H1 (cell line): ENCODE results near the gene TK1.

Source experiments
- CEBPB ChIP-seq: IDR thresholded peaks from 2 replicates; pipeline ENCODE4 v1.6.1; 2012; ENCODE audit warnings: low read depth, low read length
- CHD2 ChIP-seq: IDR thresholded peaks from 2 replicates; pipeline ENCODE4 v1.6.1; 2012; ENCODE audit warnings: low read length, improper control_type of control experiment
- EP300 ChIP-seq, 2 experiments: IDR thresholded peaks; 1 replicate in 1 of 2; 2 replicates in 1 of 2; pipeline ENCODE4 v1.6.1; 2011 to 2012; ENCODE audit warnings: low read depth in 2 of 2, low read length in 2 of 2, mild to moderate bottlenecking in 2 of 2, borderline replicate concordance in 1 of 2, inconsistent platforms in 1 of 2, moderate library complexity in 1 of 2
- JUN ChIP-seq: IDR thresholded peaks from 2 replicates; pipeline ENCODE4 v1.6.1; 2011; ENCODE audit warnings: low read depth, mild to moderate bottlenecking, improper control_type of control experiment, low read length
- POLR2A ChIP-seq, 2 experiments: IDR thresholded peaks; 1 replicate in 1 of 2; 2 replicates in 1 of 2; pipeline ENCODE4 v1.6.1; 2011; ENCODE audit warnings: low read depth in 2 of 2, low read length in 2 of 2, mild to moderate bottlenecking in 2 of 2; ENCODE audit errors: control extremely low read depth in 1 of 2
- RAD21 ChIP-seq, 2 experiments: IDR thresholded peaks in 1 of 2; conservative IDR thresholded peaks in 1 of 2; 2 replicates each; pipeline ENCODE4 v1.6.1; 2011; ENCODE audit warnings: low read depth in 2 of 2, low read length in 2 of 2, improper control_type of control experiment in 1 of 2, inconsistent platforms in 1 of 2, mild to moderate bottlenecking in 1 of 2, moderate library complexity in 1 of 2
- SP1 ChIP-seq: IDR thresholded peaks from 2 replicates; pipeline ENCODE4 v1.6.1; 2011; ENCODE audit warnings: low read depth, low read length
- SUZ12 ChIP-seq: fragments of 200-600 bp; sonication (generic); IDR thresholded peaks from 2 replicates; pipeline ENCODE4 v1.6.1; 2012; ENCODE audit warnings: mild to moderate bottlenecking, inconsistent platforms, low read length, moderate library complexity, mixed read lengths
- TCF12 ChIP-seq: IDR thresholded peaks from 2 replicates; pipeline ENCODE4 v1.6.1; 2011; ENCODE audit warnings: low read depth, mild to moderate bottlenecking, low read length
- TF ChIP-seq, protein P1 (sequence below), 3 experiments: IDR thresholded peaks; 1 replicate in 2 of 3; 2 replicates in 1 of 3; pipeline versions ENCODE4 v1.5.1 to v1.6.1; 2011; ENCODE audit warnings: low read length in 3 of 3, mild to moderate bottlenecking in 3 of 3, inconsistent platforms in 2 of 3, low read depth in 1 of 3, moderate library complexity in 1 of 3; ENCODE audit not compliant: insufficient read depth in 1 of 3; ENCODE audit errors: control extremely low read depth in 1 of 3
- TF ChIP-seq, protein P2 (sequence below): IDR thresholded peaks from 2 replicates; pipeline ENCODE4 v1.6.1; 2012; ENCODE audit warnings: inconsistent platforms

DNA sequence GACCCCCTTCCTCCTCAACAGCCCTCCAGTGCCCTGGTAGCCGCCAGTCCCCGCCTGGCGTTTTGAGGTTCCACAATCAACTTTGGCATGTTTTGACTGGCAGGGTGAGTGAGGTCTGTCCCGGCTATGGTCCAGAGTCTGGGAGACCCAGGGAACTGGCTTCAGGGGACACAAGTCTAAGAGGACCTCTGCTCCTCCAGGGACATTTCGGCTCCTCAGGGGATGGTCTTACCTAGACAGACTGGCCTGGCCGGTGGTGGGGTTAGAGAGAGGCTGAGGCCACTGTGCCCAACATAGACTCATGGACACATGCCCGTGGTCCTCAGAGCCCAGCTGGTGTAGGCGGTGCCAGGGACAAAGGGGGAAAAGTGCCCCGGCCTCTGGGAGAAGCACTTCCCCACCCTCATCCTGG, 54.1 kb downstream of the TK1 start:
- TF ChIP-seq, protein P1, sequence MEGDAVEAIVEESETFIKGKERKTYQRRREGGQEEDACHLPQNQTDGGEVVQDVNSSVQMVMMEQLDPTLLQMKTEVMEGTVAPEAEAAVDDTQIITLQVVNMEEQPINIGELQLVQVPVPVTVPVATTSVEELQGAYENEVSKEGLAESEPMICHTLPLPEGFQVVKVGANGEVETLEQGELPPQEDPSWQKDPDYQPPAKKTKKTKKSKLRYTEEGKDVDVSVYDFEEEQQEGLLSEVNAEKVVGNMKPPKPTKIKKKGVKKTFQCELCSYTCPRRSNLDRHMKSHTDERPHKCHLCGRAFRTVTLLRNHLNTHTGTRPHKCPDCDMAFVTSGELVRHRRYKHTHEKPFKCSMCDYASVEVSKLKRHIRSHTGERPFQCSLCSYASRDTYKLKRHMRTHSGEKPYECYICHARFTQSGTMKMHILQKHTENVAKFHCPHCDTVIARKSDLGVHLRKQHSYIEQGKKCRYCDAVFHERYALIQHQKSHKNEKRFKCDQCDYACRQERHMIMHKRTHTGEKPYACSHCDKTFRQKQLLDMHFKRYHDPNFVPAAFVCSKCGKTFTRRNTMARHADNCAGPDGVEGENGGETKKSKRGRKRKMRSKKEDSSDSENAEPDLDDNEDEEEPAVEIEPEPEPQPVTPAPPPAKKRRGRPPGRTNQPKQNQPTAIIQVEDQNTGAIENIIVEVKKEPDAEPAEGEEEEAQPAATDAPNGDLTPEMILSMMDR (IDR thresholded peaks at IDR 0.05; ENCODE audit: control extremely low read depth in 1 of 3, insufficient read depth in 1 of 3, low read depth in 1 of 3, low read length in 3 of 3): no peak
- no peak for TF ChIP-seq CEBPB
- TF ChIP-seq POLR2A (IDR thresholded peaks at IDR 0.05; ENCODE audit: control extremely low read depth in 1 of 2, low read depth in 2 of 2, low read length in 2 of 2): no peak
- TF ChIP-seq, protein P2, sequence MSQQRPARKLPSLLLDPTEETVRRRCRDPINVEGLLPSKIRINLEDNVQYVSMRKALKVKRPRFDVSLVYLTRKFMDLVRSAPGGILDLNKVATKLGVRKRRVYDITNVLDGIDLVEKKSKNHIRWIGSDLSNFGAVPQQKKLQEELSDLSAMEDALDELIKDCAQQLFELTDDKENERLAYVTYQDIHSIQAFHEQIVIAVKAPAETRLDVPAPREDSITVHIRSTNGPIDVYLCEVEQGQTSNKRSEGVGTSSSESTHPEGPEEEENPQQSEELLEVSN: no peak
- no peak for TF ChIP-seq CHD2
- no peak for TF ChIP-seq SUZ12
- no peak for TF ChIP-seq RAD21 (IDR thresholded peaks at IDR 0.05 in 1 of 2, conservative IDR thresholded peaks at IDR 0.05 in 1 of 2; ENCODE audit: low read depth in 2 of 2, low read length in 2 of 2)
- TF ChIP-seq JUN: no peak
- TF ChIP-seq TCF12: no peak
- TF ChIP-seq SP1: no peak
- no peak for TF ChIP-seq EP300 (IDR thresholded peaks at IDR 0.05; ENCODE audit: borderline replicate concordance in 1 of 2, low read depth in 2 of 2, low read length in 2 of 2)
